MCF 10A (cell line): ENCODE results near the gene ASB15. TPM values are rescaled to one million over a fixed set of nuclear protein-coding genes. Genes with fewer than 3 reads are reported as not detected.

Source experiments
- BruUV-seq: library from RNA; stranded (reverse); fragments of 400-500 nt; replicated peaks from 2 replicates; lab custom pipeline; 2021; lab: Mats Ljungman, UMichigan
- CTCF ChIA-PET: fragments of 300-600 bp; sonication (Branson Sonifier 250); formaldehyde crosslinking; extraction: SDS; loops from one replicate; lab custom pipeline; 2021; ENCODE audit warnings: antibody characterized with exemption, inconsistent platforms; lab: Yijun Ruan, JAX
- POLR2A ChIA-PET: fragments of 300-600, 350-650 bp; sonication (Branson Sonifier 250); formaldehyde crosslinking; extraction: SDS; loops from one replicate; lab custom pipeline; 2020; ENCODE audit warnings: antibody characterized with exemption, inconsistent platforms; lab: Yijun Ruan, JAX
- DNase-seq: peaks from one replicate; pipeline ENCODE4 v3.0.0-alpha.2; 2018; ENCODE audit not compliant: unreplicated experiment
- H3K27ac Mint-ChIP-seq: one replicate; pipeline ENCODE4 v1.8.0; 2022; ENCODE audit warnings: mild to moderate bottlenecking, low read depth, mixed read lengths; ENCODE audit not compliant: unreplicated experiment
- H3K27me3 Mint-ChIP-seq: one replicate; pipeline ENCODE4 v1.8.0; 2022; ENCODE audit warnings: mixed read lengths; ENCODE audit not compliant: insufficient read depth, unreplicated experiment
- H3K36me3 Mint-ChIP-seq: one replicate; pipeline ENCODE4 v1.8.0; 2022; ENCODE audit warnings: mild to moderate bottlenecking, moderate library complexity, mixed read lengths; ENCODE audit not compliant: insufficient read depth, unreplicated experiment
- H3K4me1 Mint-ChIP-seq: one replicate; pipeline ENCODE4 v1.8.0; 2022; ENCODE audit warnings: mixed read lengths; ENCODE audit not compliant: insufficient read depth, unreplicated experiment
- H3K4me3 Mint-ChIP-seq: one replicate; pipeline ENCODE4 v1.8.0; 2022; ENCODE audit warnings: mild to moderate bottlenecking, moderate library complexity, mixed read lengths; ENCODE audit not compliant: unreplicated experiment
- H3K9me3 Mint-ChIP-seq: one replicate; pipeline ENCODE4 v1.8.0; 2022; ENCODE audit warnings: mixed read lengths; ENCODE audit not compliant: unreplicated experiment
- CTCF ChIP-seq: fragments of 200-600 bp; IDR thresholded peaks from one replicate; pipeline ENCODE4 v1.8.0; 2022; ENCODE audit warnings: antibody characterized with exemption, mild to moderate bottlenecking; ENCODE audit not compliant: unreplicated experiment
- intact Hi-C: fragments of 100-400 bp; cut with micrococcal nuclease; formaldehyde crosslinking; loops from 2 replicates; pipeline ENCODE4 v1.14.1; 2022
- total RNA-seq: library from RNA; stranded (reverse); gene quantifications from 2 replicates; pipeline ENCODE4 v1.2.3, GENCODE V29; 2022

Gene ASB15
- total RNA-seq, 1 experiment from 2014 or later = not detected

GRCh38 chr7:123602648-123603047 lies 1.0 kb downstream of the ASB15 start:
- Mint-ChIP-seq H3K36me3 (no peaks in the 10 kb centered on the region), H3K4me3 (no peak overlapping the region), H3K27me3 (no peaks in the 10 kb centered on the region), H3K27ac (no peak overlapping the region), H3K9me3 (no peaks in the 10 kb centered on the region), H3K4me1 (peaks cover 11% of the 10 kb centered on the region)
- intact Hi-C loops = no loop called here
- ChIA-PET CTCF (interaction anchor here (1.1 kb wide), 1 partner anchor 146 kb away, joined by 4 read pairs; the partner anchor contains the start of gene WASL), POLR2A (no interaction called here)
- no peak for TF ChIP-seq CTCF
- no peak for DNase-seq
- BruUV-seq = no TSS peak

GRCh38 chr7:123604739-123605138 lies 3.1 kb downstream of the ASB15 start:
- no TSS peak for BruUV-seq
- Mint-ChIP-seq H3K4me3 (no peak overlapping the region), H3K36me3 (no peaks in the 10 kb centered on the region), H3K27ac (no peak overlapping the region), H3K27me3 (no peaks in the 10 kb centered on the region), H3K4me1 (peaks cover 16% of the 10 kb centered on the region), H3K9me3 (no peaks in the 10 kb centered on the region)
- intact Hi-C loops = no loop called here
- ChIA-PET POLR2A (no interaction called here), CTCF (no interaction called here)
- DNase-seq = no peak
- no peak for TF ChIP-seq CTCF

GRCh38 chr7:123607423-123607975 lies 5.9 kb downstream of the ASB15 start:
- TF ChIP-seq CTCF = no peak
- no peak overlapping the region for H3K4me3 Mint-ChIP-seq
- H3K27ac Mint-ChIP-seq = no peak overlapping the region
- intact Hi-C loops = no loop called here
- peaks cover 16% of the 10 kb centered on the region for H3K4me1 Mint-ChIP-seq
- no peaks in the 10 kb centered on the region for H3K36me3 Mint-ChIP-seq
- DNase-seq = no peak
- H3K9me3 Mint-ChIP-seq = no peaks in the 10 kb centered on the region
- no TSS peak for BruUV-seq
- no peaks in the 10 kb centered on the region for H3K27me3 Mint-ChIP-seq
- CTCF ChIA-PET = interaction anchor here (1.2 kb wide), 2 partner anchors 25 to 187 kb away, joined by 3 read pairs; no protein-coding TSS in a partner anchor
- POLR2A ChIA-PET = no interaction called here

- BruUV-seq = no TSS peak
- Mint-ChIP-seq H3K4me3 (no peak overlapping the region), H3K27me3 (no peaks in the 10 kb centered on the region), H3K4me1 (peaks cover 16% of the 10 kb centered on the region), H3K36me3 (no peaks in the 10 kb centered on the region), H3K27ac (no peak overlapping the region), H3K9me3 (no peaks in the 10 kb centered on the region)
- ChIA-PET CTCF (interaction anchor here (0.6 to 1.1 kb wide), 2 partner anchors 28 to 242 kb away, joined by 3 to 5 read pairs; no protein-coding TSS in a partner anchor), POLR2A (interaction anchor here (0.6 to 0.7 kb wide), 2 partner anchors 255 to 1472 kb away, joined by 3 read pairs; no protein-coding TSS in a partner anchor)
- intact Hi-C loops = no loop called here
- no peak for TF ChIP-seq CTCF
- no peak for DNase-seq
Observed at GRCh38 chr7:123608991-123609882, 7.6 kb downstream of the ASB15 start.
